Loucy (cell line): ENCODE results near the gene LPGAT1.

ENCODE experiments used
- H2AFZ ChIP-seq: fragments of 200-600 bp; sonication (generic); 2 replicates; pipeline ENCODE4 v1.6.0; 2016; ENCODE audit warnings: antibody characterized with exemption, mild to moderate bottlenecking, low read length, moderate library complexity
- H3F3A ChIP-seq: fragments of 200-600 bp; 2 replicates; pipeline ENCODE4 v1.6.0; 2016; ENCODE audit warnings: antibody characterized with exemption, low read depth, mild to moderate bottlenecking
- H3K27me3 ChIP-seq: fragments of 200-600 bp; sonication (generic); 2 replicates; pipeline ENCODE4 v1.6.1; 2014; ENCODE audit warnings: low read length, mild to moderate bottlenecking; ENCODE audit not compliant: insufficient read depth, poor library complexity, severe bottlenecking
- H3K36me3 ChIP-seq: fragments of 200-600 bp; sonication (generic); 2 replicates; pipeline ENCODE4 v1.6.1; 2016; ENCODE audit warnings: low read length; ENCODE audit not compliant: insufficient read depth
- H3K4me1 ChIP-seq: fragments of 200-600 bp; sonication (generic); 2 replicates; pipeline ENCODE4 v1.5.1; 2014; ENCODE audit warnings: low read length, mild to moderate bottlenecking; ENCODE audit not compliant: insufficient read depth, poor library complexity, severe bottlenecking
- H3K4me2 ChIP-seq: fragments of 200-600 bp; sonication (generic); 2 replicates; pipeline ENCODE4 v1.6.0; 2014; ENCODE audit warnings: antibody characterized with exemption, low read length, low read depth, mild to moderate bottlenecking; ENCODE audit not compliant: poor library complexity, severe bottlenecking
- H3K4me3 ChIP-seq: fragments of 200-600 bp; sonication (generic); 2 replicates; pipeline ENCODE4 v1.5.1; 2014; ENCODE audit warnings: low read length, mild to moderate bottlenecking, mixed read lengths; ENCODE audit not compliant: poor library complexity, severe bottlenecking
- H3K79me2 ChIP-seq: fragments of 200-600 bp; sonication (generic); 2 replicates; pipeline ENCODE4 v1.6.1; 2014; ENCODE audit warnings: low read length; ENCODE audit not compliant: insufficient read depth
- H3K9ac ChIP-seq: fragments of 200-600 bp; sonication (generic); 2 replicates; pipeline ENCODE4 v1.6.0; 2014; ENCODE audit warnings: mild to moderate bottlenecking, low read depth, low read length, moderate library complexity; ENCODE audit not compliant: poor library complexity, severe bottlenecking
- H3K9me2 ChIP-seq: fragments of 200-600 bp; sonication (generic); replicated peaks from 2 replicates; pipeline ENCODE4 v1.6.1; 2016; ENCODE audit warnings: low read depth, low read length, mixed read lengths
- H3K9me3 ChIP-seq: fragments of 200-600 bp; sonication (generic); 2 replicates; pipeline ENCODE4 v1.6.1; 2014; ENCODE audit warnings: mild to moderate bottlenecking, antibody characterized with exemption, low read length, low read depth; ENCODE audit not compliant: insufficient read depth
- H4K20me1 ChIP-seq: fragments of 200-600 bp; sonication (generic); 2 replicates; pipeline ENCODE4 v1.6.0; 2014; ENCODE audit warnings: antibody characterized with exemption, low read length, mild to moderate bottlenecking; ENCODE audit not compliant: insufficient read depth, poor library complexity, severe bottlenecking
- EZH2phosphoT487 ChIP-seq: fragments of 200-600 bp; IDR thresholded peaks from 2 replicates; pipeline ENCODE4 v1.6.1; 2018; ENCODE audit warnings: antibody characterized with exemption, mild to moderate bottlenecking, moderate library complexity, borderline replicate concordance
- TF ChIP-seq, protein P1 (sequence below): fragments of 200-600 bp; sonication (generic); conservative IDR thresholded peaks from 2 replicates; pipeline ENCODE4 v1.5.1; 2014; ENCODE audit warnings: mild to moderate bottlenecking, antibody characterized with exemption, low read length

LPGAT1 gene

GRCh38 chr1:211811126-211811525, 19.4 kb downstream of the LPGAT1 start:
- no peak overlapping the region for H3K4me3 ChIP-seq
- H4K20me1 ChIP-seq: no peaks in the 10 kb centered on the region
- H3K36me3 ChIP-seq: peaks cover 26% of the 10 kb centered on the region
- H3F3A ChIP-seq: no peaks in the 10 kb centered on the region
- no peaks in the 10 kb centered on the region; the same call in 1 of the 2 replicates for H3K9me3 ChIP-seq
- no peaks in the 10 kb centered on the region for H3K9me2 ChIP-seq
- H2AFZ ChIP-seq: no peak overlapping the region
- H3K4me2 ChIP-seq: no peak overlapping the region
- H3K27me3 ChIP-seq: no peaks in the 10 kb centered on the region
- H3K4me1 ChIP-seq: peaks cover 7% of the 10 kb centered on the region
- no peak overlapping the region for H3K9ac ChIP-seq
- peaks cover 4% of the 10 kb centered on the region; the same call in 1 of the 2 replicates for H3K79me2 ChIP-seq
- TF ChIP-seq, protein P1, sequence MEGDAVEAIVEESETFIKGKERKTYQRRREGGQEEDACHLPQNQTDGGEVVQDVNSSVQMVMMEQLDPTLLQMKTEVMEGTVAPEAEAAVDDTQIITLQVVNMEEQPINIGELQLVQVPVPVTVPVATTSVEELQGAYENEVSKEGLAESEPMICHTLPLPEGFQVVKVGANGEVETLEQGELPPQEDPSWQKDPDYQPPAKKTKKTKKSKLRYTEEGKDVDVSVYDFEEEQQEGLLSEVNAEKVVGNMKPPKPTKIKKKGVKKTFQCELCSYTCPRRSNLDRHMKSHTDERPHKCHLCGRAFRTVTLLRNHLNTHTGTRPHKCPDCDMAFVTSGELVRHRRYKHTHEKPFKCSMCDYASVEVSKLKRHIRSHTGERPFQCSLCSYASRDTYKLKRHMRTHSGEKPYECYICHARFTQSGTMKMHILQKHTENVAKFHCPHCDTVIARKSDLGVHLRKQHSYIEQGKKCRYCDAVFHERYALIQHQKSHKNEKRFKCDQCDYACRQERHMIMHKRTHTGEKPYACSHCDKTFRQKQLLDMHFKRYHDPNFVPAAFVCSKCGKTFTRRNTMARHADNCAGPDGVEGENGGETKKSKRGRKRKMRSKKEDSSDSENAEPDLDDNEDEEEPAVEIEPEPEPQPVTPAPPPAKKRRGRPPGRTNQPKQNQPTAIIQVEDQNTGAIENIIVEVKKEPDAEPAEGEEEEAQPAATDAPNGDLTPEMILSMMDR: no peak
- TF ChIP-seq EZH2phosphoT487: no peak

DNA sequence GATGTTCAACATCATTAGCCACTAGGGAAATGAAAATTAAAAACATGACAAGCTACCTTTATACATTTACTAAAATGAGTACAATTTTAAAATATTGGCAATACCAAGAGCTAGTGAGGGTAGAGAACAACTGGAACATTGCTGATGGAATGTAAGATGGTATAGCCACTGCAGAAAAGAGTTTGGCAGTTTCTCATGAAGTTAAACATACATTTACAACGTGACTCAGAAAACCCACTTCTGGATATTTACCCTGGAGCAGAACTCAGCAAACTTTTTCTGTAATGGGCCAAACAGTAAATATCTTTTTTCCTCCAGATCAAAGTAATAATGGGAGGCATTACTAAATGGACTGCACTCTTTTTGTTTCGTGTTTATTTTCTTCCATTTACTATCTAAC, 22.1 kb downstream of the LPGAT1 start:
- no peak overlapping the region for H3K9ac ChIP-seq
- no peak overlapping the region for H3K4me2 ChIP-seq
- H3K79me2 ChIP-seq: no peaks in the 10 kb centered on the region; the same call in 1 of the 2 replicates
- H3K9me3 ChIP-seq: no peaks in the 10 kb centered on the region; the same call in 1 of the 2 replicates
- no peak overlapping the region for H3K4me3 ChIP-seq
- no peaks in the 10 kb centered on the region for H3K4me1 ChIP-seq
- no peaks in the 10 kb centered on the region for H3F3A ChIP-seq
- H3K36me3 ChIP-seq: peaks cover 34% of the 10 kb centered on the region
- H3K27me3 ChIP-seq: no peaks in the 10 kb centered on the region
- H4K20me1 ChIP-seq: no peaks in the 10 kb centered on the region
- no peak overlapping the region for H2AFZ ChIP-seq
- TF ChIP-seq, protein P1: no peak
- no peak for TF ChIP-seq EZH2phosphoT487
- no peaks in the 10 kb centered on the region for H3K9me2 ChIP-seq

DNA sequence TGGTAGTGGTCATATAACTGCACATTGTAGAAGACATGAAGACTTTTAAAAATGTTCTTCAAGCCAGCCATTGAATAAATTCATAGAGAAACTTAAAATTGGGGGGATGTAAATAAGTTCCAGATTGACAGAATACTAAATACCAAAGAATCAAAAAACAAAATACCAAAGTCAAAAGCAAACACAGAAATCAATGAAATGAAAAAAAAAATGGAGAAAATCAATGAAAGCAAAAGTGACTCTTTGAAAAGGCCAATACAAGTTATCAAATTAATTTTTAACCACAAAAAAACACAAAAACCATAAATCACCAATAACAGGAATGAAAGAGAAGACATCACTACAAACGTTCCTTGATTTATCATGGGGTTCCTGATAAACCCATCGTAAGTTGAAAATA, 25.6 kb downstream of the LPGAT1 start:
- Histone ChIP-seq H3K9me2 (no peaks in the 10 kb centered on the region), H4K20me1 (no peaks in the 10 kb centered on the region), H3K9me3 (peaks cover 14% of the 10 kb centered on the region; the same call in 1 of the 2 replicates), H3F3A (no peaks in the 10 kb centered on the region), H3K4me1 (no peaks in the 10 kb centered on the region), H3K36me3 (peaks cover 44% of the 10 kb centered on the region), H3K4me2 (no peak overlapping the region), H3K4me3 (no peak overlapping the region), H3K27me3 (no peaks in the 10 kb centered on the region), H3K9ac (no peak overlapping the region), H2AFZ (no peak overlapping the region), H3K79me2 (peaks cover 13% of the 10 kb centered on the region)
- TF ChIP-seq EZH2phosphoT487: no peak
- TF ChIP-seq, protein P1: no peak
